PC-9 (cell line): ENCODE results near the gene DNMBP. TPM values are rescaled to one million over a fixed set of nuclear protein-coding genes. Genes with fewer than 3 reads are reported as not detected.
A peak's percentile ranks its signal among the peaks of the same experiment; 100 is the strongest.

Source experiments
- BruUV-seq: library from RNA; stranded (reverse); fragments of 400-500 nt; replicated peaks from 2 replicates; lab custom pipeline; 2021; lab: Mats Ljungman, UMichigan
- CTCF ChIA-PET: fragments of 300-600 bp; sonication (Branson Sonifier 250); formaldehyde crosslinking; loops from one replicate; lab custom pipeline; 2022; ENCODE audit warnings: antibody characterized with exemption; lab: Charles Lee
- POLR2A ChIA-PET: fragments of 300-600 bp; sonication (Branson Sonifier 250); formaldehyde crosslinking; loops from one replicate; lab custom pipeline; 2022; ENCODE audit warnings: antibody characterized with exemption; ENCODE audit not compliant: unreplicated experiment; lab: Charles Lee
- DNase-seq, 2 experiments: peaks; one replicate each; pipeline versions ENCODE4 v3.0.0 to v3.0.0-alpha.2; 2015 to 2022; ENCODE audit warnings: mixed read lengths in 1 of 2
- H2AFZ ChIP-seq: fragments of 200-600 bp; sonication (generic); 2 replicates; pipeline ENCODE4 v1.8.1; 2017; ENCODE audit warnings: antibody characterized with exemption
- H3F3A ChIP-seq: fragments of 200-600 bp; sonication (generic); 2 replicates; pipeline ENCODE4 v1.8.1; 2017; ENCODE audit warnings: antibody characterized with exemption, mild to moderate bottlenecking, low read depth; ENCODE audit not compliant: insufficient read depth
- H3K27ac ChIP-seq: fragments of 200-600 bp; sonication (generic); 2 replicates; pipeline ENCODE4 v1.6.1; 2016; ENCODE audit warnings: mixed run types
- H3K27me3 ChIP-seq: fragments of 200-600 bp; sonication (generic); 2 replicates; pipeline ENCODE4 v1.6.1; 2016; ENCODE audit warnings: low read depth, mixed run types; ENCODE audit not compliant: insufficient read depth
- H3K36me3 ChIP-seq: fragments of 200-600 bp; sonication (generic); 2 replicates; pipeline ENCODE4 v1.6.1; 2016; ENCODE audit warnings: low read depth, mixed run types
- H3K4me1 ChIP-seq: fragments of 200-600 bp; sonication (generic); replicated peaks from 2 replicates; pipeline ENCODE4 v1.6.1; 2016; ENCODE audit warnings: mixed run types; ENCODE audit not compliant: insufficient read depth
- H3K4me2 ChIP-seq: fragments of 200-600 bp; sonication (generic); 2 replicates; pipeline ENCODE4 v1.6.1; 2017; ENCODE audit warnings: mixed run types
- H3K4me3 ChIP-seq: fragments of 200-600 bp; sonication (generic); 2 replicates; pipeline ENCODE4 v1.6.1; 2016; ENCODE audit warnings: mixed run types
- H3K79me2 ChIP-seq: fragments of 200-600 bp; sonication (generic); 2 replicates; pipeline ENCODE4 v1.6.1; 2017; ENCODE audit warnings: low read depth, mixed run types
- H3K9me2 ChIP-seq: fragments of 200-600 bp; sonication (generic); 2 replicates; pipeline ENCODE4 v1.8.1; 2017; ENCODE audit warnings: mild to moderate bottlenecking; ENCODE audit not compliant: insufficient read depth
- H3K9me3 ChIP-seq: fragments of 200-600 bp; sonication (generic); 2 replicates; pipeline ENCODE4 v1.8.1; 2016; ENCODE audit warnings: low read depth; ENCODE audit not compliant: insufficient read depth
- H4K20me1 ChIP-seq: fragments of 200-600 bp; sonication (generic); 2 replicates; pipeline ENCODE4 v1.8.1; 2017; ENCODE audit not compliant: insufficient read depth
- EZH2 ChIP-seq: fragments of 200-600 bp; sonication (generic); IDR thresholded peaks from 2 replicates; pipeline ENCODE4 v1.8.0; 2017; ENCODE audit warnings: antibody characterized with exemption, low read depth
- intact Hi-C: fragments of 100-400 bp; cut with micrococcal nuclease; formaldehyde crosslinking; loops from one replicate; pipeline ENCODE4 v1.10.0; 2022; ENCODE audit not compliant: unreplicated experiment
- total RNA-seq: library from RNA; stranded (reverse); gene quantifications from 2 replicates; pipeline ENCODE4 v1.2.3, GENCODE V29; 2021
- TF ChIP-seq, protein P1 (sequence below): fragments of 200-600 bp; sonication (generic); conservative IDR thresholded peaks from 2 replicates; pipeline ENCODE4 v1.6.1; 2017; ENCODE audit warnings: mixed run types, antibody characterized with exemption, mild to moderate bottlenecking, moderate library complexity

DNMBP gene
- total RNA-seq, 1 experiment from 2014 or later, result 14.9 TPM

DNA sequence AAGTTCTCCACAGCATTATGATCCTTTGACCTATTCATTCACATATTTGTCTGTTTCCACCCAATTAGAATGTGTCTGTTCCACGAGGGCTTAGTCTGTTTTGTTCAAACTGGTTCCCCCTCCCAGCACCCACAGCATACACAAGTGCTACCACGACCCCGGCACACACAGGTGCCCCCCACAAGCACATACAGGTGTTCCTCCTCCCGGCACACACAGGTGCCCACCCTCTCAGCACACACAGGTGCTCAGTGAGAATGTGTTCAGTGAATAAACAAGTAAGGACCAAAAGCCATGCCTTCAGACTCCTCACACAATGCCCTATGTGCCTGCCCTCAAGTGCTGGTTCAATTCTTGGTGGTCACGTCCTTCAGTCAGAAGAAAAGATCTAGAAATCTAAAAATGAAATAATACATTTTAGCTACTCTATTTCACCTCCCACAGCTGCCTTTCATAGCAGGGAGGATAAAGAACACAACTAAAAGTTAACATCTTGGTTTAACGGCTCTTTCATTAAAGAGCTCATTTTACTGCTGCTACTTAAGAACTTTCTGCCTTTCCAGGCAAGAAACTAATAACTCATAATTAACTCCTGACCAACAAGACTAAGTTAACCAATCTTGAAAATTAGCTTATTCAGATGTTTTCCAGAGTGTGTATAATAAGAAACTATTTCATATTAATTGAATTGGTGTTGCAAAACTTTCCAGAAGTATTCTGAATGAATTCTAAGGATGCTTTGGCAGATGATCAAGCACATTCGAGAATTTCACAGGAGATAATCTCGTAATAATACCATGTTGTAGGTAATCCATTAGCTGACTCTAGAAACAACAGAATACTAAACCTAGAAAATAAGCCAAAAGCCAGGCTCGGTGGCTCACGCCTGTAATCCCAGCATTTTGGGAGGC lies 2.3 kb downstream of the DNMBP start:
- intact Hi-C loops, result loop anchor here (2.0 to 5.0 kb wide), 3 partner anchors 31 to 77 kb away; no protein-coding TSS in a partner anchor
- peaks cover 58% of the 10 kb centered on the region for H3K79me2 ChIP-seq
- peak overlapping the region; percentile 90 for H3K4me2 ChIP-seq
- H3K27ac ChIP-seq, result peak overlapping the region; percentile 93
- CTCF ChIA-PET, result interaction anchor here (0.5 to 1.1 kb wide), 2 partner anchors 30 to 89 kb away, joined by 3 read pairs; no protein-coding TSS in a partner anchor
- no peaks in the 10 kb centered on the region for H3K9me3 ChIP-seq
- peak overlapping the region; percentile 81; the same call in 1 of the 2 replicates for H3K4me3 ChIP-seq
- H4K20me1 ChIP-seq, result no peaks in the 10 kb centered on the region
- H3K36me3 ChIP-seq, result 0 out of 2 replicates have a peak, but pooled peaks cover under 1% of the 10 kb centered on the region
- H3K4me1 ChIP-seq, result peaks cover 45% of the 10 kb centered on the region
- no TSS peak for BruUV-seq
- POLR2A ChIA-PET, result interaction anchor here (0.8 kb wide), 1 partner anchor 96 kb away, joined by 4 read pairs; no protein-coding TSS in a partner anchor
- no peaks in the 10 kb centered on the region for H3K9me2 ChIP-seq
- no peaks in the 10 kb centered on the region for H3K27me3 ChIP-seq
- peaks cover 43% of the 10 kb centered on the region for H3F3A ChIP-seq
- H2AFZ ChIP-seq, result no peak overlapping the region
- TF ChIP-seq, protein P1, sequence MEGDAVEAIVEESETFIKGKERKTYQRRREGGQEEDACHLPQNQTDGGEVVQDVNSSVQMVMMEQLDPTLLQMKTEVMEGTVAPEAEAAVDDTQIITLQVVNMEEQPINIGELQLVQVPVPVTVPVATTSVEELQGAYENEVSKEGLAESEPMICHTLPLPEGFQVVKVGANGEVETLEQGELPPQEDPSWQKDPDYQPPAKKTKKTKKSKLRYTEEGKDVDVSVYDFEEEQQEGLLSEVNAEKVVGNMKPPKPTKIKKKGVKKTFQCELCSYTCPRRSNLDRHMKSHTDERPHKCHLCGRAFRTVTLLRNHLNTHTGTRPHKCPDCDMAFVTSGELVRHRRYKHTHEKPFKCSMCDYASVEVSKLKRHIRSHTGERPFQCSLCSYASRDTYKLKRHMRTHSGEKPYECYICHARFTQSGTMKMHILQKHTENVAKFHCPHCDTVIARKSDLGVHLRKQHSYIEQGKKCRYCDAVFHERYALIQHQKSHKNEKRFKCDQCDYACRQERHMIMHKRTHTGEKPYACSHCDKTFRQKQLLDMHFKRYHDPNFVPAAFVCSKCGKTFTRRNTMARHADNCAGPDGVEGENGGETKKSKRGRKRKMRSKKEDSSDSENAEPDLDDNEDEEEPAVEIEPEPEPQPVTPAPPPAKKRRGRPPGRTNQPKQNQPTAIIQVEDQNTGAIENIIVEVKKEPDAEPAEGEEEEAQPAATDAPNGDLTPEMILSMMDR, result no peak
- no peak for TF ChIP-seq EZH2
- DNase-seq, result no peak

DNA sequence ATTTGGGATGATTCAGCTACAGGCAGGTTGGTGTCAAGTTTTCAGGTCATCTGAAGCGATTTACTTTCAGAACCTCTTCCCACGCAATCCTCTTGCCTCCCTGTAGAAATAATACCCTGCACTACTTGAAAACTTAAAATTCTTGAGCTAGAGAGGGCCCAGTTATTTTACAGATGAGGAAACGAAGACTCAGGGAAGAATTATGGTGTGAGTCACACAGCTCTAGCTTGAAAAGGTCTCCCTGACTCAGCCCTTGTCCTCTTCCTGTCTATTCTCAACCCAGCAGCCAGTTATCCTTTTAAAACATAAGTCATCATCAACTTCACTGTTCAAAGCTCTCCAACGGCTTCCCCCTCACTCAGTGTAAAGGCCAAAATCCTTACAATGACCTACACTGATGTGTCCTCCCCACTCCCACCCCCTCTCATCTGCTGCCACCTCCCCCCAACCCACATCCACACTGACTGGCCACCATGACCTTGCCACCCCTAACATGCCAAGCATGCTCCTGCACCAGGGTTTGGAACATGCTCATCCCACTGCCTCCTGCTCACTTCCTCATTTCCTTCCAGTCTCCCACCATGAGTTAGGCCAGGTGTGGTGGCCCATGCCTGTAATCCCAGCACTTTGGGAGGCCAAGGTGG lies 3.4 kb downstream of the DNMBP start:
- TF ChIP-seq, protein P1, result no peak
- TF ChIP-seq EZH2, result no peak
- BruUV-seq, result no TSS peak
- no peaks in the 10 kb centered on the region for H3K9me2 ChIP-seq
- 0 out of 2 replicates have a peak overlapping the region, but pooled peaks have one; percentile 26 for H2AFZ ChIP-seq
- ChIA-PET POLR2A (interaction anchor here (0.5 to 0.6 kb wide), 2 partner anchors 27 to 30 kb away, joined by 4 to 6 read pairs; no protein-coding TSS in a partner anchor), CTCF (interaction anchor here (1.1 to 1.5 kb wide), 2 partner anchors 40 to 570 kb away, joined by 4 read pairs; no protein-coding TSS in a partner anchor)
- H4K20me1 ChIP-seq, result no peaks in the 10 kb centered on the region
- H3F3A ChIP-seq, result peaks cover 43% of the 10 kb centered on the region
- peaks cover 70% of the 10 kb centered on the region for H3K79me2 ChIP-seq
- peak overlapping the region; percentile 93 for H3K27ac ChIP-seq
- H3K4me2 ChIP-seq, result peak overlapping the region; percentile 90
- 0 out of 2 replicates have a peak, but pooled peaks cover 3% of the 10 kb centered on the region for H3K36me3 ChIP-seq
- DNase-seq, result peak; percentile 31 to 93
- intact Hi-C loops, result loop anchor here (2.0 to 5.0 kb wide), 3 partner anchors 30 to 76 kb away; no protein-coding TSS in a partner anchor
- no peaks in the 10 kb centered on the region for H3K9me3 ChIP-seq
- peak overlapping the region; percentile 49; the same call in 1 of the 2 replicates for H3K4me3 ChIP-seq
- H3K4me1 ChIP-seq, result peaks cover 45% of the 10 kb centered on the region
- H3K27me3 ChIP-seq, result no peaks in the 10 kb centered on the region
